HepG2 (cell line): Measurements from ENCODE around the gene U2AF2. TPM values are rescaled to one million over a fixed set of nuclear protein-coding genes. Genes with fewer than 3 reads are reported as not detected.
A peak's percentile ranks its signal among the peaks of the same experiment; 100 is the strongest.

Experiments used
- ATAC-seq: fragments of 200-7000 bp; cut with Tn5 transposase; 3 replicates; pipeline ENCODE4 v1.9.1; 2020; ENCODE audit warnings: mild to moderate bottlenecking, moderate library complexity
- BruUV-seq: library from RNA; stranded (reverse); fragments of 400-500 nt; replicated peaks from 2 replicates; lab custom pipeline; 2021; lab: Mats Ljungman, UMichigan
- CTCF ChIA-PET: fragments of 300-600 bp; formaldehyde crosslinking; extraction: SDS; loops from one replicate; lab custom pipeline; 2021; ENCODE audit warnings: low total read pairs, inconsistent platforms, low intra/inter-chr PET ratio; lab: Yijun Ruan, JAX
- POLR2A ChIA-PET: fragments of 350-600 bp; sonication (Branson Sonifier 250); formaldehyde crosslinking; loops from one replicate; lab custom pipeline; 2020; ENCODE audit warnings: antibody characterized with exemption, inconsistent platforms; lab: Yijun Ruan, JAX
- DNase-seq: peaks from one replicate; pipeline ENCODE4 v3.0.0-alpha.2; 2015; ENCODE audit warnings: low spot score
- FAIRE-seq: peaks from 3 replicates; lab custom pipeline; 2011; peaks lifted over from hg19 to GRCh38; lab: Jason Lieb, UNC
- H2AFZ ChIP-seq: one replicate; pipeline ENCODE4 v1.6.1; 2011; ENCODE audit warnings: low read length, inconsistent platforms
- H3K27ac ChIP-seq: fragments of 300-600 bp; 3 replicates; pipeline ENCODE4 v1.8.0; 2011; ENCODE audit warnings: mixed run types, mild to moderate bottlenecking, mixed read lengths, low read length, inconsistent platforms; ENCODE audit not compliant: insufficient read depth; ENCODE audit errors: extremely low read length
- H3K27me3 ChIP-seq, 2 experiments: fragments of 200-600 bp in 1 of 2; 2 replicates in 1 of 2; 3 replicates in 1 of 2; pipeline versions ENCODE4 v1.6.0 to v1.8.0; 2011; ENCODE audit warnings: low read length in 2 of 2, mild to moderate bottlenecking in 2 of 2, moderate library complexity in 2 of 2, inconsistent platforms in 1 of 2; ENCODE audit not compliant: insufficient read depth in 2 of 2, control insufficient read depth in 1 of 2
- H3K36me3 ChIP-seq, 2 experiments: fragments of 200-600 bp in 1 of 2; replicated peaks in 1 of 2; 2 replicates in 1 of 2; 3 replicates in 1 of 2; pipeline versions ENCODE4 v1.5.1 to v1.8.0; 2011; ENCODE audit warnings: low read length in 2 of 2, inconsistent platforms in 1 of 2; ENCODE audit not compliant: insufficient read depth in 2 of 2, control insufficient read depth in 1 of 2
- H3K4me1 ChIP-seq: 2 replicates; pipeline ENCODE4 v1.5.1; 2012; ENCODE audit warnings: low read length, inconsistent platforms; ENCODE audit not compliant: insufficient read depth
- H3K4me2 ChIP-seq: 2 replicates; pipeline ENCODE4 v1.6.0; 2011; ENCODE audit warnings: low read depth, low read length, inconsistent platforms
- H3K4me3 ChIP-seq, 3 experiments: fragments of 200-600 bp in 1 of 3; sonication (generic), shearing (Covaris generic) in 1 of 3; replicated peaks in 1 of 3; 2 replicates each; pipeline ENCODE4 v1.5.1; 2011 to 2016; ENCODE audit warnings: low read length in 3 of 3, inconsistent platforms in 2 of 3, low read depth in 2 of 3, mild to moderate bottlenecking in 2 of 3, control low read depth in 1 of 3, mixed read lengths in 1 of 3; ENCODE audit not compliant: insufficient read depth in 1 of 3
- H3K79me2 ChIP-seq: one replicate; pipeline ENCODE4 v1.6.1; 2011; ENCODE audit warnings: low read length, inconsistent platforms; ENCODE audit not compliant: insufficient read depth
- H3K9ac ChIP-seq: 2 replicates; pipeline ENCODE4 v1.6.0; 2011; ENCODE audit warnings: mild to moderate bottlenecking, low read depth, low read length, inconsistent platforms; ENCODE audit not compliant: insufficient read depth
- H3K9me3 ChIP-seq: 2 replicates; pipeline ENCODE4 v1.5.1; 2012; ENCODE audit warnings: mild to moderate bottlenecking, low read length
- H4K20me1 ChIP-seq: 2 replicates; pipeline ENCODE4 v1.6.0; 2011; ENCODE audit warnings: inconsistent platforms, mild to moderate bottlenecking, low read length, moderate library complexity; ENCODE audit not compliant: insufficient read depth
- CBX1 ChIP-seq: IDR thresholded peaks from one replicate; pipeline ENCODE4 v1.6.1; 2016; ENCODE audit warnings: antibody characterized with exemption, low read depth
- HDAC1 ChIP-seq: sonication (generic); formaldehyde crosslinking; IDR thresholded peaks from 2 replicates; pipeline ENCODE4 v1.5.1; 2020; ENCODE audit warnings: mild to moderate bottlenecking, missing genetic modification reagents
- MED8 ChIP-seq: sonication (generic); formaldehyde crosslinking; IDR thresholded peaks from 2 replicates; pipeline ENCODE4 v1.8.1; 2023; ENCODE audit warnings: mild to moderate bottlenecking, missing genetic modification reagents; ENCODE audit not compliant: insufficient replicate concordance
- ZFP62 ChIP-seq: sonication (generic); formaldehyde crosslinking; IDR thresholded peaks from 2 replicates; pipeline ENCODE4 v1.4.0; 2020; ENCODE audit warnings: missing genetic modification reagents
- ZNF556 ChIP-seq: sonication (generic); formaldehyde crosslinking; IDR thresholded peaks from 2 replicates; pipeline ENCODE4 v1.4.0; 2020; ENCODE audit warnings: mild to moderate bottlenecking, missing genetic modification reagents, borderline replicate concordance
- ZNF572 ChIP-seq: sonication (generic); formaldehyde crosslinking; IDR thresholded peaks from 2 replicates; pipeline ENCODE4 v1.5.1; 2020; ENCODE audit warnings: mild to moderate bottlenecking, missing genetic modification reagents
- WGBS: methylation state at CpG from one replicate; pipeline ENCODE4 v1.1.6; 2017; ENCODE audit warnings: low lambda C conversion rate; 5-methylcytosine and 5-hydroxymethylcytosine counted together
- in situ Hi-C: cut with HindIII; loops from 2 replicates; pipeline ENCODE4 v1.10.0; 2017; ENCODE audit warnings: low pct_unique_long_range_greater_than_20kb; ENCODE audit not compliant: extremely low pct_ligation_motif_present
- intact Hi-C: fragments of 100-400 bp; cut with micrococcal nuclease; formaldehyde crosslinking; loops from one replicate; pipeline ENCODE4 v1.10.0; 2022; ENCODE audit not compliant: unreplicated experiment
- polyA plus RNA-seq, 8 experiments: library from polyadenylated mRNA; depleted of rRNA in 3 of 8; stranded (reverse) in 7 of 8; unstranded in 1 of 8; fragments of >200 nt; fragmentation: Illumina TruSeq in 4 of 8; extraction: Trizol in 4 of 8; gene quantifications; 2 replicates each; pipeline versions ENCODE4 v1.2.1 to v1.2.3, GENCODE V29; 2011 to 2016; ENCODE audit warnings: low read depth in 4 of 8, missing spikeins in 1 of 8, mixed read lengths in 1 of 8; ENCODE audit not compliant: insufficient read depth in 1 of 8
- total RNA-seq, 5 experiments: library from RNA; depleted of rRNA; stranded (reverse); fragments of >200 nt; fragmentation: Illumina TruSeq; extraction: Trizol; gene quantifications; 2 replicates each; pipeline ENCODE4 v1.2.3, GENCODE V29; 2016; ENCODE audit warnings: low read depth in 1 of 5
- TF ChIP-seq, protein P1 (sequence below): IDR thresholded peaks from 2 replicates; pipeline ENCODE4 v1.6.1; 2016; ENCODE audit warnings: low read depth
- TF ChIP-seq, protein P2 (sequence below): sonication (generic); formaldehyde crosslinking; IDR thresholded peaks from 2 replicates; pipeline ENCODE4 v1.8.1; 2023; ENCODE audit warnings: mild to moderate bottlenecking, missing genetic modification reagents
- TF ChIP-seq, protein P3 (sequence below), 2 experiments: sonication (generic) in 1 of 2; formaldehyde crosslinking in 1 of 2; IDR thresholded peaks; 2 replicates each; pipeline versions ENCODE4 v1.6.1 to v1.9.0; 2014 to 2022; ENCODE audit warnings: antibody characterized with exemption in 1 of 2, borderline replicate concordance in 1 of 2, inconsistent platforms in 1 of 2, low read depth in 1 of 2, missing genetic modification reagents in 1 of 2
- TF ChIP-seq, protein P4 (sequence below): sonication (generic); formaldehyde crosslinking; IDR thresholded peaks from 2 replicates; pipeline ENCODE4 v1.5.0; 2020; ENCODE audit warnings: mild to moderate bottlenecking, missing genetic modification reagents

The U2AF2 gene
- total and polyA plus RNA-seq, 2 of the 13 experiments (the other 11 are each of a cell fraction or from before 2014, with no cell fraction given): 84.3 to 124 TPM

DNA sequence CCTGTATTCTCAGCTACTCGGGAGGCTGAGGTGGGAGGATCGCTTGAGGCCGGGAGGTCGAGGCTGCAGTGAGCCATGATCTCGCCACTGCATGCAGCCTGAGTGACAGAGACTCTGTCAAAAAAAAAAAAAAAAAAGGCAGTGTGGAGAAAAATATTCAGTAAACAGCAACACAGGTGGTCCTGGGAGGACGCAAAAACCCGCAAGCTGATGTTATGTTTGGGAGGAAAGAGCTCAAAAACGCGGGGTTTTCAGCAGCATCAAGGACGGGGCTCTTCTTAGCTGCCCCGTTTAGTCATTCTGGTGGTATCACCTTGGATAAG lies 29.9 kb upstream of the U2AF2 start:
- H3K9me3 ChIP-seq: no peaks in the 10 kb centered on the region
- H3K79me2 ChIP-seq: peaks cover 4% of the 10 kb centered on the region
- FAIRE-seq (no peak), ATAC-seq (no peak), DNase-seq (no peak)
- WGBS: 34% methylated on average over 11 of the region's 11 CpGs
- intact Hi-C loops: no loop called here
- BruUV-seq: TSS peak; percentile 65
- TF ChIP-seq, protein P1, sequence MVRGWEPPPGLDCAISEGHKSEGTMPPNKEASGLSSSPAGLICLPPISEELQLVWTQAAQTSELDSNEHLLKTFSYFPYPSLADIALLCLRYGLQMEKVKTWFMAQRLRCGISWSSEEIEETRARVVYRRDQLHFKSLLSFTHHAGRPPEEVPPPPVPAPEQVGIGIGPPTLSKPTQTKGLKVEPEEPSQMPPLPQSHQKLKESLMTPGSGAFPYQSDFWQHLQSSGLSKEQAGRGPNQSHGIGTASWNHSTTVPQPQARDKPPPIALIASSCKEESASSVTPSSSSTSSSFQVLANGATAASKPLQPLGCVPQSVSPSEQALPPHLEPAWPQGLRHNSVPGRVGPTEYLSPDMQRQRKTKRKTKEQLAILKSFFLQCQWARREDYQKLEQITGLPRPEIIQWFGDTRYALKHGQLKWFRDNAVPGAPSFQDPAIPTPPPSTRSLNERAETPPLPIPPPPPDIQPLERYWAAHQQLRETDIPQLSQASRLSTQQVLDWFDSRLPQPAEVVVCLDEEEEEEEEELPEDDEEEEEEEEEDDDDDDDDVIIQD (CRISPR knock-in tag): no peak
- no peak for TF ChIP-seq ZFP62 (CRISPR knock-in tag)
- no peak for TF ChIP-seq CBX1
- TF ChIP-seq, protein P2, sequence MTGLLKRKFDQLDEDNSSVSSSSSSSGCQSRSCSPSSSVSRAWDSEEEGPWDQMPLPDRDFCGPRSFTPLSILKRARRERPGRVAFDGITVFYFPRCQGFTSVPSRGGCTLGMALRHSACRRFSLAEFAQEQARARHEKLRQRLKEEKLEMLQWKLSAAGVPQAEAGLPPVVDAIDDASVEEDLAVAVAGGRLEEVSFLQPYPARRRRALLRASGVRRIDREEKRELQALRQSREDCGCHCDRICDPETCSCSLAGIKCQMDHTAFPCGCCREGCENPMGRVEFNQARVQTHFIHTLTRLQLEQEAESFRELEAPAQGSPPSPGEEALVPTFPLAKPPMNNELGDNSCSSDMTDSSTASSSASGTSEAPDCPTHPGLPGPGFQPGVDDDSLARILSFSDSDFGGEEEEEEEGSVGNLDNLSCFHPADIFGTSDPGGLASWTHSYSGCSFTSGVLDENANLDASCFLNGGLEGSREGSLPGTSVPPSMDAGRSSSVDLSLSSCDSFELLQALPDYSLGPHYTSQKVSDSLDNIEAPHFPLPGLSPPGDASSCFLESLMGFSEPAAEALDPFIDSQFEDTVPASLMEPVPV (CRISPR knock-in tag): no peak
- TF ChIP-seq HDAC1 (CRISPR knock-in tag): 0 out of 2 replicates have a peak, but pooled peaks have one; percentile 13
- no peak for TF ChIP-seq ZNF572 (CRISPR knock-in tag)
- TF ChIP-seq, protein P3, sequence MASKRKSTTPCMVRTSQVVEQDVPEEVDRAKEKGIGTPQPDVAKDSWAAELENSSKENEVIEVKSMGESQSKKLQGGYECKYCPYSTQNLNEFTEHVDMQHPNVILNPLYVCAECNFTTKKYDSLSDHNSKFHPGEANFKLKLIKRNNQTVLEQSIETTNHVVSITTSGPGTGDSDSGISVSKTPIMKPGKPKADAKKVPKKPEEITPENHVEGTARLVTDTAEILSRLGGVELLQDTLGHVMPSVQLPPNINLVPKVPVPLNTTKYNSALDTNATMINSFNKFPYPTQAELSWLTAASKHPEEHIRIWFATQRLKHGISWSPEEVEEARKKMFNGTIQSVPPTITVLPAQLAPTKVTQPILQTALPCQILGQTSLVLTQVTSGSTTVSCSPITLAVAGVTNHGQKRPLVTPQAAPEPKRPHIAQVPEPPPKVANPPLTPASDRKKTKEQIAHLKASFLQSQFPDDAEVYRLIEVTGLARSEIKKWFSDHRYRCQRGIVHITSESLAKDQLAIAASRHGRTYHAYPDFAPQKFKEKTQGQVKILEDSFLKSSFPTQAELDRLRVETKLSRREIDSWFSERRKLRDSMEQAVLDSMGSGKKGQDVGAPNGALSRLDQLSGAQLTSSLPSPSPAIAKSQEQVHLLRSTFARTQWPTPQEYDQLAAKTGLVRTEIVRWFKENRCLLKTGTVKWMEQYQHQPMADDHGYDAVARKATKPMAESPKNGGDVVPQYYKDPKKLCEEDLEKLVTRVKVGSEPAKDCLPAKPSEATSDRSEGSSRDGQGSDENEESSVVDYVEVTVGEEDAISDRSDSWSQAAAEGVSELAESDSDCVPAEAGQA (IDR thresholded peaks at IDR 0.05; ENCODE audit: low read depth): no peak
- TF ChIP-seq, protein P3 (CRISPR knock-in tag; IDR thresholded peaks at IDR 0.05; ENCODE audit: borderline replicate concordance): no peak
- no peak for TF ChIP-seq ZNF556 (CRISPR knock-in tag)
- TF ChIP-seq, protein P4, sequence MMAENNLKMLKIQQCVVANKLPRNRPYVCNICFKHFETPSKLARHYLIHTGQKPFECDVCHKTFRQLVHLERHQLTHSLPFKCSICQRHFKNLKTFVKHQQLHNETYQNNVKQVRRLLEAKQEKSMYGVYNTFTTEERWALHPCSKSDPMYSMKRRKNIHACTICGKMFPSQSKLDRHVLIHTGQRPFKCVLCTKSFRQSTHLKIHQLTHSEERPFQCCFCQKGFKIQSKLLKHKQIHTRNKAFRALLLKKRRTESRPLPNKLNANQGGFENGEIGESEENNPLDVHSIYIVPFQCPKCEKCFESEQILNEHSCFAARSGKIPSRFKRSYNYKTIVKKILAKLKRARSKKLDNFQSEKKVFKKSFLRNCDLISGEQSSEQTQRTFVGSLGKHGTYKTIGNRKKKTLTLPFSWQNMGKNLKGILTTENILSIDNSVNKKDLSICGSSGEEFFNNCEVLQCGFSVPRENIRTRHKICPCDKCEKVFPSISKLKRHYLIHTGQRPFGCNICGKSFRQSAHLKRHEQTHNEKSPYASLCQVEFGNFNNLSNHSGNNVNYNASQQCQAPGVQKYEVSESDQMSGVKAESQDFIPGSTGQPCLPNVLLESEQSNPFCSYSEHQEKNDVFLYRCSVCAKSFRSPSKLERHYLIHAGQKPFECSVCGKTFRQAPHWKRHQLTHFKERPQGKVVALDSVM: peak; percentile 0; the same call in 1 of the 2 replicates
- no peak for TF ChIP-seq MED8 (CRISPR knock-in tag)
- ChIA-PET POLR2A (interaction anchor here (0.6 to 2.8 kb wide), 19 partner anchors 8 to 507 kb away, joined by 3 to 23 read pairs (median 5); partner anchors contain the start of genes FIZ1, ISOC2, KMT5C and PPP1R12C), CTCF (no interaction called here)
- peaks cover 27% of the 10 kb centered on the region for H3K4me1 ChIP-seq
- no peaks in the 10 kb centered on the region for H3K27me3 ChIP-seq
- H2AFZ ChIP-seq: no peak overlapping the region
- peak overlapping the region; percentile 85 for H3K9ac ChIP-seq
- H3K4me3 ChIP-seq: peak overlapping the region; percentile 55 to 70 (median 65); a peak in 5 of 6 replicates
- 0 out of 5 replicates have a peak, but pooled peaks cover 0 to 3% of the 10 kb centered on the region in 2 experiments for H3K36me3 ChIP-seq
- in situ Hi-C loops: no loop called here
- H4K20me1 ChIP-seq: peaks cover 14% of the 10 kb centered on the region; the same call in 1 of the 2 replicates
- no peak overlapping the region for H3K27ac ChIP-seq
- peak overlapping the region; percentile 97 for H3K4me2 ChIP-seq
